ENCODE data around the gene APP. TPM values are rescaled to one million over a fixed set of nuclear protein-coding genes. Genes with fewer than 3 reads are reported as not detected.

The APP gene
- polyA plus RNA-seq, 1 experiment, result 964 TPM

GRCh38 chr21:26099610-26100219 is 70.9 kb downstream of the APP start:
- CTCF ChIA-PET, result interaction anchor here (0.9 kb wide), 1 partner anchor 21 kb away, joined by 3 read pairs; no protein-coding TSS in a partner anchor
- Histone ChIP-seq H3K36me3 (ENCODE audit: control insufficient read depth, insufficient read depth, low read length) (no peaks in the 10 kb centered on the region), H3K27me3 (ENCODE audit: control insufficient read depth, insufficient read depth, low read length) (no peaks in the 10 kb centered on the region), H3K4me3 (ENCODE audit: low read depth, low read length) (no peak overlapping the region)
- TF ChIP-seq CTCF (IDR thresholded peaks at IDR 0.05; ENCODE audit: insufficient read depth, low read depth, low read length), result no peak
- POLR2A ChIA-PET, result no interaction called here
- DNase-seq (ENCODE audit: low read depth), result peak; percentile 19

GRCh38 chr21:26098772-26099397 is 71.7 kb downstream of the APP start:
- Histone ChIP-seq H3K4me3 (ENCODE audit: low read depth, low read length) (no peak overlapping the region), H3K36me3 (ENCODE audit: control insufficient read depth, insufficient read depth, low read length) (no peaks in the 10 kb centered on the region), H3K27me3 (ENCODE audit: control insufficient read depth, insufficient read depth, low read length) (no peaks in the 10 kb centered on the region)
- DNase-seq (ENCODE audit: low read depth), result no peak
- POLR2A ChIA-PET, result no interaction called here
- no peak for TF ChIP-seq CTCF (IDR thresholded peaks at IDR 0.05; ENCODE audit: insufficient read depth, low read depth, low read length)
- CTCF ChIA-PET, result interaction anchor here (0.9 kb wide), 1 partner anchor 22 kb away, joined by 3 read pairs; no protein-coding TSS in a partner anchor

- CTCF ChIA-PET, result no interaction called here
- DNase-seq (ENCODE audit: low read depth), result no peak
- POLR2A ChIA-PET, result no interaction called here
- no peak overlapping the region for H3K4me3 ChIP-seq (ENCODE audit: low read depth, low read length)
- H3K27me3 ChIP-seq (ENCODE audit: control insufficient read depth, insufficient read depth, low read length), result no peaks in the 10 kb centered on the region
- H3K36me3 ChIP-seq (ENCODE audit: control insufficient read depth, insufficient read depth, low read length), result no peaks in the 10 kb centered on the region
- no peak for TF ChIP-seq CTCF (IDR thresholded peaks at IDR 0.05; ENCODE audit: insufficient read depth, low read depth, low read length)
Measured at GRCh38 chr21:26097475-26097874, 73.1 kb downstream of the APP start.

- Histone ChIP-seq H3K36me3 (ENCODE audit: control insufficient read depth, insufficient read depth, low read length) (no peaks in the 10 kb centered on the region), H3K4me3 (ENCODE audit: low read depth, low read length) (no peak overlapping the region), H3K27me3 (ENCODE audit: control insufficient read depth, insufficient read depth, low read length) (no peaks in the 10 kb centered on the region)
- ChIA-PET POLR2A (no interaction called here), CTCF (interaction anchor here (0.9 kb wide), 1 partner anchor 30 kb away, joined by 3 read pairs; no protein-coding TSS in a partner anchor)
- DNase-seq (ENCODE audit: low read depth), result no peak
- TF ChIP-seq CTCF (IDR thresholded peaks at IDR 0.05; ENCODE audit: insufficient read depth, low read depth, low read length), result no peak
Measured at GRCh38 chr21:26096494-26097371, 73.8 kb downstream of the APP start.

- DNase-seq (ENCODE audit: low read depth), result no peak
- TF ChIP-seq CTCF (IDR thresholded peaks at IDR 0.05; ENCODE audit: insufficient read depth, low read depth, low read length), result no peak
- no peaks in the 10 kb centered on the region for H3K36me3 ChIP-seq (ENCODE audit: control insufficient read depth, insufficient read depth, low read length)
- no peaks in the 10 kb centered on the region for H3K27me3 ChIP-seq (ENCODE audit: control insufficient read depth, insufficient read depth, low read length)
- H3K4me3 ChIP-seq (ENCODE audit: low read depth, low read length), result no peak overlapping the region
- ChIA-PET POLR2A (no interaction called here), CTCF (no interaction called here)
Measured at GRCh38 chr21:26095131-26095530, 75.4 kb downstream of the APP start.

Data from BJ (cell line).